Kidney epithelial cell (primary cell): ENCODE measurements around the gene TSHZ2. TPM values are rescaled to one million over a fixed set of nuclear protein-coding genes. Genes with fewer than 3 reads are reported as not detected.

Experiments used
- DNase-seq: peaks from one replicate; pipeline ENCODE4 v3.0.0-alpha.2; 2010; ENCODE audit warnings: low read depth
- H3K27me3 ChIP-seq: 2 replicates; pipeline ENCODE4 v1.6.0; 2011; ENCODE audit warnings: low read length; ENCODE audit not compliant: control insufficient read depth, insufficient read depth
- H3K36me3 ChIP-seq: 2 replicates; pipeline ENCODE4 v1.5.1; 2011; ENCODE audit warnings: low read length; ENCODE audit not compliant: control insufficient read depth, insufficient read depth
- H3K4me3 ChIP-seq: 2 replicates; pipeline ENCODE4 v1.5.1; 2011; ENCODE audit warnings: low read depth, mild to moderate bottlenecking, control low read depth, low read length
- total RNA-seq: library from RNA; depleted of rRNA; stranded (reverse); fragments of >200 nt; gene quantifications from 2 replicates; pipeline ENCODE4 v1.2.3, GENCODE V29; 2015
- TF ChIP-seq, protein P1 (sequence below): IDR thresholded peaks from 2 replicates; pipeline ENCODE4 v1.5.1; 2011; ENCODE audit warnings: mild to moderate bottlenecking, moderate library complexity, low read length, control low read depth, inconsistent platforms; ENCODE audit not compliant: insufficient read depth, poor library complexity, severe bottlenecking

TSHZ2 gene
- total RNA-seq, 1 donor from 2014 or later: 1.0 TPM

DNA sequence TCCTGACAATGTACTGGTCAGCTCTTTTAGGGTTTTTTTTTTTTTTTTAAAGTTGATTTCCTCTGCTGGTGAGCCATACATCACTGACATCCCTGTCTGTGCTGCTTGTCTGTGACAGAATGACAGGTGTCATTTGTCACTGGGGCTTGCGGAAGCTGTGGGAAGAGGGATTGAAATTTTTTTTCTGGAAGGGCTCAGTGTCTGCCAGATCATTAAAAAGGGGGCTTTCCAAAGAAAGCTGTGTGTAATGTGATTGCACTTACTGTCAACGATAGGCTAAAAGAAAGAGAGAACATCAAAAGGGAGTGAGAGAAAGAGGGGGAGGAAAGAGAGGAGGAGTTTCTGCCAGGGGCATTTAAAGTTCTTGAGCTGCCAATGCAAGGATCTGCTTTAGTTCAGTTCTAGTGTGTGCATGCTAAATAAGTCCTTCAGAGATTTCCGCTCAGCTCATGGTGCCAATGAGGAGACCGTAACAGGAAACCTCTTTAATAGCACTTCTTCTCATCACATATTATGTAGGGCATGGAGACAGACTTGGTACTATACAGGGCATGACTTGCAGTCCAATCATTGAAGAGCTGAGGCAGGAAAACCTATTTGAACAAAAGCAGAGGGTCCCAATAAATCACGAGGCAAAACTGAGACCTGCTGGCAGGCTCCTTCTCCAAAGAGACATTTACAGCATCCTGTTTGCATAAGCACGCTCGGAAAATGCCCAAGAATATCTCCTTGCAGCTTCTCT lies 177.2 kb downstream of the TSHZ2 start:
- TF ChIP-seq, protein P1, sequence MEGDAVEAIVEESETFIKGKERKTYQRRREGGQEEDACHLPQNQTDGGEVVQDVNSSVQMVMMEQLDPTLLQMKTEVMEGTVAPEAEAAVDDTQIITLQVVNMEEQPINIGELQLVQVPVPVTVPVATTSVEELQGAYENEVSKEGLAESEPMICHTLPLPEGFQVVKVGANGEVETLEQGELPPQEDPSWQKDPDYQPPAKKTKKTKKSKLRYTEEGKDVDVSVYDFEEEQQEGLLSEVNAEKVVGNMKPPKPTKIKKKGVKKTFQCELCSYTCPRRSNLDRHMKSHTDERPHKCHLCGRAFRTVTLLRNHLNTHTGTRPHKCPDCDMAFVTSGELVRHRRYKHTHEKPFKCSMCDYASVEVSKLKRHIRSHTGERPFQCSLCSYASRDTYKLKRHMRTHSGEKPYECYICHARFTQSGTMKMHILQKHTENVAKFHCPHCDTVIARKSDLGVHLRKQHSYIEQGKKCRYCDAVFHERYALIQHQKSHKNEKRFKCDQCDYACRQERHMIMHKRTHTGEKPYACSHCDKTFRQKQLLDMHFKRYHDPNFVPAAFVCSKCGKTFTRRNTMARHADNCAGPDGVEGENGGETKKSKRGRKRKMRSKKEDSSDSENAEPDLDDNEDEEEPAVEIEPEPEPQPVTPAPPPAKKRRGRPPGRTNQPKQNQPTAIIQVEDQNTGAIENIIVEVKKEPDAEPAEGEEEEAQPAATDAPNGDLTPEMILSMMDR: no peak
- DNase-seq: no peak
- Histone ChIP-seq H3K4me3 (no peak overlapping the region), H3K27me3 (no peaks in the 10 kb centered on the region), H3K36me3 (no peaks in the 10 kb centered on the region)

DNA sequence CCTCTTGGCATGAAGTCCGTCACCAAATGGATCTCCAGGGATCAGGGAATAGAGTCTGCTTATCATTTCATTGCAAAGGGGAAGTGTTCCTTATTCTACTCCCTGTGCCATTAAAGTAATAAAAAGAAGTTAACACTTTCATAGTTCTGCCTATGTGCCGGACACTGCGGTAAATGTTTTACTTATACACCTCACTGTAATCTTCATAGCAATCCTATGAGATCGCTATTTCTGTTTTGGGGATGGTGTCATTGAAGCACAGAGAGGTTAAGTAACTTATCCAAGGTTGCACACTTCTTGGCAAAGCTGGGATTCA lies 177.7 kb downstream of the TSHZ2 start:
- no peaks in the 10 kb centered on the region for H3K36me3 ChIP-seq
- H3K4me3 ChIP-seq: no peak overlapping the region
- H3K27me3 ChIP-seq: no peaks in the 10 kb centered on the region
- TF ChIP-seq, protein P1: no peak
- no peak for DNase-seq

DNA sequence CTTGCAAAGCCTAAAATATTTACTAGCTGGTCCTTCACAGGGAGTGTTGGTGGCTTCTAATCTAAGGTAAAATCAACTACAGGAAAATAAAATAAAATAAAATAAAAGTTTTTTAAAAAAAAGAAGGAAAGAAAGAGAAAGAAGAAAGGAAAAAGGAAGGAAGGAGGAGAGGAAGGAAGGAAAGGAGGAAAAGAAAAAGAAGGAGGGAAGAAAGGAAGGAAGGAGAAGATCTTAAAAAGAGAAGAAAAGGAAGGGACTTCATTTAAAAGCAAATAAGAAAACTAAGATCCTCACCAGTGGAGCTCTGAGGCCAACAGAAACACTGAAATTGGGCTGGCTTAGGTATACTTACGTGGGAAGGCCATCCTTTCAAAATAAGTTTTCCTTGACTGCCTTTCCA lies 178.4 kb downstream of the TSHZ2 start:
- no peaks in the 10 kb centered on the region for H3K36me3 ChIP-seq
- TF ChIP-seq, protein P1: no peak
- no peaks in the 10 kb centered on the region for H3K27me3 ChIP-seq
- no peak for DNase-seq
- no peak overlapping the region for H3K4me3 ChIP-seq

DNA sequence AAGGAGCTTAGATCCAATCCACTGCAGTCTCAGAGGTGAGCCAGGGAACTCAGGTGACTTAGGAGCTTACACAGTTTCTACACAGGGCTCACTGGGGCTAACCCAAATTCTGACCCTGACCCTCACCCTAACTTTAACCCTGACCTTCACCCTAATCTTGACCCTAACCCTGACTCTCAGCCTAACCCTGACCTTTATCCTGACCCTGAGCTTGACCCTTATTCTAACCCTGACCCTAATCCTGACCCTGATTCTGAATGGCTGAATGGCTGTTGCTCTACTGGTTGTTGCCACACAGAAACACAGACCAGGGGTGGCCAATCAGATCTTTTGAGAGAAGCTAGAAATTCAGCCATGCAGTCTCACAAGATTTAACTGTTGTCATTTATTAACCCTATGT lies 180.1 kb downstream of the TSHZ2 start:
- TF ChIP-seq, protein P1: no peak
- no peaks in the 10 kb centered on the region for H3K27me3 ChIP-seq
- no peak for DNase-seq
- H3K4me3 ChIP-seq: no peak overlapping the region
- no peaks in the 10 kb centered on the region for H3K36me3 ChIP-seq

DNA sequence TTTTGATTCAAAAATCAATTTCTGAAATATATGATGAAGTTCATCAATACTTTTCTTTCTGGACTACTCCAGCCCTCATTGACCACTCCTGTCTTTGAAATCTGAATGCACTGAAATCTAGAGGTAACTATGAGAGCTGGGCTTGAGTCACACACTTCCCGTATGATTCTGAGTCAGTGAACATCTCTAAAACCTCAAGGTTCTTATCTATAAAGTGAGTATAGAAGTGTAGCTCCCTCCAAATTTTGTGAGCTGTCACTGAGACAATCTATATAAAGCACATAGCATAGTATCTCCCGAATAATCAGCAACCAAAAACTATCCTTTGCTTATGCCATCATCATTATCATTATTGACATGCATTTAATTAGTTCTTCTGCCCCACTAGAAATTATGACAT lies 182.4 kb downstream of the TSHZ2 start:
- no peaks in the 10 kb centered on the region for H3K36me3 ChIP-seq
- no peaks in the 10 kb centered on the region for H3K27me3 ChIP-seq
- TF ChIP-seq, protein P1: no peak
- no peak overlapping the region for H3K4me3 ChIP-seq
- DNase-seq: no peak

DNA sequence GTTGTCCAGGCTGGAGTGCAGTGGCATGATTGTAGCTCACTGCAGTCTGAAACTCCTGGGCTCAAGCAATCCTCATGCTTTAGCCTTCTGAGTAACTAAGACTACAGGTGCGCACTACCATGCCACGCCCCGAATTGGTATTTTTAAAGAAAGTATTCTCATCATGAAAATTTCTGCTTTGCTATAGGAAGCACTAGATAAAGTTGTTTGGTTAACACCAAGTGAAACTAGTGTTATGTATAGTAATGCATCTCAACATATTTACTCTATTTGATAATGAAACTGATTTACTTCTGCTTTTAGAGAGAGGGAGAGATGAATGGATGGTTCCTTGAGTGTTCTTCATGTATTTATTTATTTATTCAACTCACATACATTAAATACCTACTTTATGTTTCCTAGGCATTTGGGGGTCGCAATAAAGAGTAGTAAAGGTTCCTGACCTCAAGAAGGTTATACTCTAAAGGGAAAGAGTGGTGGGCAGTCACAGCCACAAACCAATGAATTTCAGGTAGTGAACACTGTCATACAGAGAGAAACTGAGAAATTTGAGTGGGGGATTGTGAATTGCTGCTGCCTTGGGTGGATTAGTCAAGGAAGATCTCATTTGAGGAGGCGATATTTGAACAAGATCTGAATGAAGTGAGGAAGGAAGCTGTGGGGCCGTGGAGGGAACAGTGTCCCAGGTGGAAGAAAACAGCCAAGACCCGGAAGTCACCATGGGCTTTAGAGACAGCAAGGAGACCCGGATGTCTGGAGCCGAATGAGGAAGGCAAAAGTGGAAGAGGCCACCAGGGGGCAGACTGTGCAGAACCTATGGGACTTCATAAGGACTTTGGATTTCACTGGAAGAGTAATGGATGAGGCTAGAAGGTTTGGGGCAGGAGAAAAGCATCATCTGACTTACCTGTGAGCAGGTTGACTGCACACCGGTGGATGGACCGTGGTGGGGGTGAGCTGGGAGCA lies 185.6 kb downstream of the TSHZ2 start:
- Histone ChIP-seq H3K27me3 (no peaks in the 10 kb centered on the region), H3K4me3 (no peak overlapping the region), H3K36me3 (no peaks in the 10 kb centered on the region)
- TF ChIP-seq, protein P1: peak; percentile 45
- DNase-seq: no peak
